OCI-LY3 (cell line): ENCODE data around the gene ATP5F1C.

ENCODE experiments used
- H2AFZ ChIP-seq: fragments of 200-600, 300-600 bp; shearing (Covaris generic); 2 replicates; pipeline ENCODE4 v1.6.0; 2014; ENCODE audit warnings: antibody characterized with exemption, low read depth, low read length
- H3K27ac ChIP-seq: fragments of 200-600, 300-600 bp; sonication (generic); 2 replicates; pipeline ENCODE4 v1.5.1; 2014; ENCODE audit warnings: mild to moderate bottlenecking, low read length, moderate library complexity, mixed read lengths
- H3K27me3 ChIP-seq: fragments of 200-600, 300-600 bp; sonication (generic); 2 replicates; pipeline ENCODE4 v1.6.1; 2014; ENCODE audit warnings: low read depth, low read length, mixed read lengths
- H3K36me3 ChIP-seq: fragments of 200-600, 300-600 bp; sonication (generic); replicated peaks from 2 replicates; pipeline ENCODE3; 2014; ENCODE audit warnings: low read depth, low read length, mixed read lengths
- H3K4me1 ChIP-seq: fragments of 300-600, 200-600 bp; sonication (generic); 2 replicates; pipeline ENCODE4 v1.6.1; 2014; ENCODE audit warnings: low read length, mixed read lengths
- H3K4me2 ChIP-seq: fragments of 200-600, 300-600 bp; sonication (generic); 2 replicates; pipeline ENCODE4 v1.6.1; 2014; ENCODE audit warnings: low read length, mixed read lengths
- H3K4me3 ChIP-seq: fragments of 300-600, 200-600 bp; sonication (generic); 2 replicates; pipeline ENCODE4 v1.5.1; 2014; ENCODE audit warnings: antibody characterized with exemption, mild to moderate bottlenecking, low read length, moderate library complexity
- H3K79me2 ChIP-seq: fragments of 300-600, 200-600 bp; shearing (Covaris generic); 2 replicates; pipeline ENCODE4 v1.6.1; 2014; ENCODE audit warnings: mild to moderate bottlenecking, low read length, mixed read lengths
- H3K9ac ChIP-seq: fragments of 300-600, 200-600 bp; shearing (Covaris generic); 2 replicates; pipeline ENCODE4 v1.6.0; 2014; ENCODE audit warnings: mild to moderate bottlenecking, low read length, moderate library complexity
- H3K9me3 ChIP-seq: fragments of 200-600, 300-600 bp; shearing (Covaris generic); 2 replicates; pipeline ENCODE4 v1.6.1; 2014; ENCODE audit warnings: low read length, mixed read lengths; ENCODE audit not compliant: insufficient read depth
- H4K20me1 ChIP-seq: fragments of 200-600, 300-600 bp; sonication (generic); 2 replicates; pipeline ENCODE4 v1.6.1; 2016; ENCODE audit warnings: low read length, mixed read lengths; ENCODE audit not compliant: insufficient read depth
- EZH2phosphoT487 ChIP-seq: fragments of 200-600 bp; shearing (Covaris generic); IDR thresholded peaks from 2 replicates; pipeline ENCODE4 v1.6.1; 2018; ENCODE audit warnings: antibody characterized with exemption, mixed run types, low read depth
- TF ChIP-seq, protein P1 (sequence below): fragments of 200-600, 300-600 bp; sonication (generic); IDR thresholded peaks from 2 replicates; pipeline ENCODE4 v1.5.1; 2014; ENCODE audit warnings: antibody characterized with exemption, low read length, low read depth

Gene ATP5F1C

DNA sequence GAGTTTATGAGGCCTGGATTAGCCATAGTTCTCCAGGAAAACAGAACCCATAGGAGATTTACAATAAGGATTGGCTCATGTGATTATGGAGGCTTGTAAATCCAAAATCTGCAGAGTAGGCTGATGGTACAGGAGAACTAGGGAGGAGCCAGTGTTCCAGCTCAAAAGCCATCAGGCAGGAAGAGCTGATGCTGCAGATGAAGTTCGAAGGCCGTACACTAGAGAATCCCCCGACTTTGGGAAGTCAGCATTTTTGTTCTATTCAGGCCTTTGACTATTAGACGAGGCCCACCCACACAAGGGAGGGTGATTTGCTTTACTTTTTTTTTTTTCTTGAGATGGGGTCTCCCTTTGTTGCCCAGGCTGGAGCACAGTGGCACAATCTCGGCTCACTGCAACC is 37.8 kb upstream of the ATP5F1C start:
- no peak overlapping the region for H2AFZ ChIP-seq
- no peaks in the 10 kb centered on the region for H3K79me2 ChIP-seq
- H3K27me3 ChIP-seq: no peaks in the 10 kb centered on the region
- H3K27ac ChIP-seq: no peak overlapping the region
- H3K9me3 ChIP-seq: no peaks in the 10 kb centered on the region
- no peaks in the 10 kb centered on the region for H3K4me1 ChIP-seq
- no peaks in the 10 kb centered on the region for H4K20me1 ChIP-seq
- no peak overlapping the region for H3K4me3 ChIP-seq
- H3K4me2 ChIP-seq: no peak overlapping the region
- no peak overlapping the region for H3K9ac ChIP-seq
- TF ChIP-seq EZH2phosphoT487: no peak
- TF ChIP-seq, protein P1, sequence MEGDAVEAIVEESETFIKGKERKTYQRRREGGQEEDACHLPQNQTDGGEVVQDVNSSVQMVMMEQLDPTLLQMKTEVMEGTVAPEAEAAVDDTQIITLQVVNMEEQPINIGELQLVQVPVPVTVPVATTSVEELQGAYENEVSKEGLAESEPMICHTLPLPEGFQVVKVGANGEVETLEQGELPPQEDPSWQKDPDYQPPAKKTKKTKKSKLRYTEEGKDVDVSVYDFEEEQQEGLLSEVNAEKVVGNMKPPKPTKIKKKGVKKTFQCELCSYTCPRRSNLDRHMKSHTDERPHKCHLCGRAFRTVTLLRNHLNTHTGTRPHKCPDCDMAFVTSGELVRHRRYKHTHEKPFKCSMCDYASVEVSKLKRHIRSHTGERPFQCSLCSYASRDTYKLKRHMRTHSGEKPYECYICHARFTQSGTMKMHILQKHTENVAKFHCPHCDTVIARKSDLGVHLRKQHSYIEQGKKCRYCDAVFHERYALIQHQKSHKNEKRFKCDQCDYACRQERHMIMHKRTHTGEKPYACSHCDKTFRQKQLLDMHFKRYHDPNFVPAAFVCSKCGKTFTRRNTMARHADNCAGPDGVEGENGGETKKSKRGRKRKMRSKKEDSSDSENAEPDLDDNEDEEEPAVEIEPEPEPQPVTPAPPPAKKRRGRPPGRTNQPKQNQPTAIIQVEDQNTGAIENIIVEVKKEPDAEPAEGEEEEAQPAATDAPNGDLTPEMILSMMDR: no peak
- no peaks in the 10 kb centered on the region for H3K36me3 ChIP-seq

DNA sequence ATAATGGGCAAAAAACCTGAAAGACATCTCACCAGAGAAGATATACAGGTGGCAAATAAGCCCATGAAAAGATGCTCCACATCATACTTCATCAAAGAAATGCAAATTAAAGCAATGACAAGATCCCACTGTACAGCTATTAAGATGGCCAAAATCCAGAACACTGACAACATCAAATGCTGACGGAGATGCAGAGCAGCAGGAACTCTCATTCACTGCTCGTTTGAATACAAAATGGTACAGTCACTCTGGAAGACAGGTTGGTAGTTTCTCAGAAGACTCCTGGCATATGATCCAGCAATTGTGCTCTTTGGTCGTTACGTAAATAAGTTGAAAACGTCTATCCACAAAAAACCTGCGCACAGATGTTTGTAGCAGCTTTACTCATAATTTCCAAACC is 35.7 kb upstream of the ATP5F1C start:
- H3K79me2 ChIP-seq: no peaks in the 10 kb centered on the region
- H3K36me3 ChIP-seq: no peaks in the 10 kb centered on the region
- H4K20me1 ChIP-seq: no peaks in the 10 kb centered on the region
- no peaks in the 10 kb centered on the region for H3K27me3 ChIP-seq
- H3K9me3 ChIP-seq: no peaks in the 10 kb centered on the region
- H2AFZ ChIP-seq: no peak overlapping the region
- H3K4me1 ChIP-seq: no peaks in the 10 kb centered on the region
- H3K27ac ChIP-seq: no peak overlapping the region
- TF ChIP-seq EZH2phosphoT487: no peak
- TF ChIP-seq, protein P1: no peak
- H3K4me2 ChIP-seq: no peak overlapping the region
- H3K4me3 ChIP-seq: no peak overlapping the region
- H3K9ac ChIP-seq: no peak overlapping the region

DNA sequence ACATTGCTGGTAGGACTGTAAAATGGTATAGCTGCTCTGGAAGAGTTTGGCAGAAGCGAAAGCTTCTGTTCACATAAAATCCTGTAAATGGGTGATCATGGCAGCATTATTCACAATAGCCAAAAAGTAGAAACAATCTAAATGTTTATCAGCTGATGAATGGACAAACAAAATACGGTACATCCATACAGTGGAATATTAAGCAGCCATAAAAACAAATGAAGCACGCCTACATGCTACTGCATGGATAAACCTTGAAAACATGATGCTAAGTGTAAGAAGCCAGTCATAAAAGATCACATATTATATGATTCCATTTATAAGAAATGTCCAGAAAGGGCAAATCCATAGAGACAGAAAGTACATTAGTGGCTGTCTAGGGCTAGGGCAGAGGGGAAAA is 32.9 kb upstream of the ATP5F1C start:
- H3K4me3 ChIP-seq: no peak overlapping the region
- no peak overlapping the region for H3K27ac ChIP-seq
- no peak overlapping the region for H2AFZ ChIP-seq
- no peaks in the 10 kb centered on the region for H3K4me1 ChIP-seq
- H3K27me3 ChIP-seq: no peaks in the 10 kb centered on the region
- H3K36me3 ChIP-seq: peaks cover 6% of the 10 kb centered on the region
- no peak overlapping the region for H3K9ac ChIP-seq
- no peaks in the 10 kb centered on the region for H4K20me1 ChIP-seq
- no peak overlapping the region for H3K4me2 ChIP-seq
- no peaks in the 10 kb centered on the region for H3K79me2 ChIP-seq
- TF ChIP-seq, protein P1: no peak
- TF ChIP-seq EZH2phosphoT487: no peak
- H3K9me3 ChIP-seq: no peaks in the 10 kb centered on the region

DNA sequence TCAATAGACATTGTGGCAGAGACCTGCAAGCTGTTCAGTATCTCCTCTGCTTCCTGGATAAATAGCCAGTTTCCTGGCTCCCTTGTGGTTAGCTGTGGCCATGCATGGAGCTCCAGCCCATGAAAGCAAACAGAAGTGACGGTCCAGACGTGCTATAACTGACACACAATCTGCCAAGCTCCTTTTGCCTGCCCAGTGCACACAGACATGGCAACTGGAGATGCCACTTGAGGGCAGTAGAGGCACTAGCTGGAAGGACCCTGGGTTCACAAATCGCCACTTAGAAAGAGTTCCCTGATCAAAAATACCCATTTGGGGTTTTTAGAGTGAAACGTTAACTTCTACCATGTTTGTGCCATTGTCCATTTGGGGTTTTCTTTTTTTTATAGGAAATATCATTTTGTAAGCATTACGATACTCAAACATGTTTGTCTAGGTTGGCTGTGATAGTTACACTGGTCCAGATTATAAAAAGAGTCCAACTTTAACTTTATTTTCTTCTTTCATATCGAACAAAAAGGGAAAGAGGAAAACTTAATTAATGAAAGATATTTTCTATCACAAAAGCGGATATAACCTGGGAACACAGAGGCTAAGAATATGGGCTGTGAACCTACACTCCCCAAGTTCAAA is 31.5 kb upstream of the ATP5F1C start:
- Histone ChIP-seq H3K4me3 (no peak overlapping the region), H2AFZ (no peak overlapping the region), H3K27me3 (no peaks in the 10 kb centered on the region), H3K4me1 (no peaks in the 10 kb centered on the region), H3K36me3 (peaks cover 8% of the 10 kb centered on the region), H3K9ac (no peak overlapping the region), H3K79me2 (no peaks in the 10 kb centered on the region), H3K27ac (no peak overlapping the region), H4K20me1 (no peaks in the 10 kb centered on the region), H3K4me2 (no peak overlapping the region), H3K9me3 (no peaks in the 10 kb centered on the region)
- TF ChIP-seq, protein P1: peak; percentile 54
- no peak for TF ChIP-seq EZH2phosphoT487
